Stimulated activated naive CD8-positive, alpha-beta T cell treated with anti-CD3 and anti-CD28 coated beads, Interleukin-15, amount 100 ng/mL, for 72 hours (primary cell): ENCODE data around the gene PLA2G12B.
"Not testable (repeated sequence)": the region's sequence is repeated elsewhere in the genome, so short reads cannot be mapped to it uniquely, and the experiment has no call there.

Source experiments
- ATAC-seq: fragments of 150-1000 bp; cut with Tn5 transposase; 2 replicates; pipeline ENCODE4 v1.10.0; 2021; ENCODE audit warnings: mild to moderate bottlenecking, moderate library complexity
- DNase-seq, 2 donors: peaks; one replicate each; pipeline ENCODE4 v3.0.0; 2021 to 2022
- H3K27ac Mint-ChIP-seq, 2 donors: one replicate each; pipeline ENCODE4 v1.8.0; 2022; ENCODE audit warnings: mild to moderate bottlenecking in 2 of 2, mixed read lengths in 2 of 2, moderate library complexity in 2 of 2
- H3K27me3 Mint-ChIP-seq: one replicate; pipeline ENCODE4 v1.8.0; 2022; ENCODE audit warnings: mixed read lengths
- H3K4me1 Mint-ChIP-seq: one replicate; pipeline ENCODE4 v1.8.0; 2022; ENCODE audit warnings: mild to moderate bottlenecking, mixed read lengths
- H3K4me3 Mint-ChIP-seq, 2 donors: one replicate each; pipeline ENCODE4 v1.8.0; 2022; ENCODE audit warnings: mild to moderate bottlenecking in 2 of 2, mixed read lengths in 2 of 2, moderate library complexity in 1 of 2
- H3K9me3 Mint-ChIP-seq, 2 donors: one replicate each; pipeline ENCODE4 v1.8.0; 2022; ENCODE audit warnings: mixed read lengths in 2 of 2

Gene PLA2G12B

DNA sequence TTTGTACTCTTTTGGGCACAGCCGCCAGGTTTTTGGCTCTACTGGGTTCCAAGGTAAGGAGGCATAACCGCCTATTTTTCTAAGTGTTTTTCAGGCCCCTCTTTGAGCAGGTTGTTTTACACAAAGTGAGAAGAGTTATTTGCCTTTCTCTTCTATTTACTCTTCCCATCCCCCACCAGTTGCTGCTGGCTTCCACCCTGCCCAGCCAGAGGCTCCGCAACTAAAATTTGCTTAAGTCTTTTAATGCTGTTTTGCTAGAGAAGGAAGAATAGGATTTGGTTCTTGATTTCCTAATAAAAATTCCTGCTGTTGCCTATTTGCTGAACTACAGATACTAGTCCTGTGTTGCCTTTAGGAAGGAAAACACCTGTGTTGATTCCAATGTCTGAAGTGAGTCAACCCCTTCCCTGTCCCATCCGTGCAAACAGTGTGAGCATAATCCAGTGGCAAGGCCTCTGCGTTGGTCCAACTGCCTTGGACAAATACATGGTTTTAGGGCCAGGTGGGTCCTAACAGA, 1.9 kb downstream of the PLA2G12B start:
- Mint-ChIP-seq H3K27me3 (peaks cover 17% of the 10 kb centered on the region), H3K27ac (no peak overlapping the region), H3K9me3 (no peaks in the 10 kb centered on the region), H3K4me3 (no peak overlapping the region), H3K4me1 (no peaks in the 10 kb centered on the region)
- DNase-seq: no peak
- ATAC-seq: no peak

DNA sequence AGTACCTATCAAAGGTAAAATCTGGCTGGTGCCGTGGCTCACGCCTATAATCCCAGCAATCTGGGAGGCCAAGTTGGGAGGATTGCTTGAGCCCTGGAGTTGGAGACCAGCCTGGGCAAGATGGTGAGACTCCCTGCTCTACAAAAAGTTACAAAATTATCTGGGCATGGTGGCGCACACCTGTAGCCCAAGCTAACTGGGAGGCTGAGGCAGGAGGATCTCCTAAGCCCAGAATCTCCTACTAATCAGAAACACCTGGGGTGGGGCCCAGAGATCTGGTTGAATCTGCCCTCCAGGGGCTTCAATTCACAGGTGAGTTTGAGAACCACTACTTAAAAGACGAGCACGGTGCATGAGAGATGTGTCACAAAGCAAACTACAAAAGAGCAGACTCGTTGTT, 2.4 kb downstream of the PLA2G12B start:
- Mint-ChIP-seq H3K27ac (no peak overlapping the region), H3K9me3 (no peaks in the 10 kb centered on the region), H3K27me3 (peaks cover 12% of the 10 kb centered on the region), H3K4me1 (no peaks in the 10 kb centered on the region), H3K4me3 (no peak overlapping the region)
- no peak for ATAC-seq
- DNase-seq: no peak

DNA sequence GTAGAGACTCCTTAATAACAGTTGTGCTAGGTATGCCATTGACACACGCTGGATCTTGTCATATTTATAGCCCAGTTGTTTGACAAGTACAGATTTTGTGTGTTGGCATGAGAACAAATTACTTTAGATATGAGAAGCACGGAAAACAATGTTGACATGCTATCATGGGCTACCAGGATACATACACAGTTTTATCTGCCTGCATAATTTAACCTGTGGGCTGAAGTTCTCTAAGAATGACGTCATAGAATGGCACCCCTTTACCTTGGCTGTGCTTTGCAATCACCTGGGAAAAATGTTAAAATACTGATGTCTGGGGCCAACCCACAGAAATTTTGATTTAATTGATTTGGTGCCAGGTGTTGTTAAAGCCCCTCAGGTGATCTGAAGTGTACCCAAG, 2.8 kb downstream of the PLA2G12B start:
- ATAC-seq (no peak), DNase-seq (no peak)
- no peak overlapping the region for H3K4me3 Mint-ChIP-seq
- H3K27ac Mint-ChIP-seq: peak overlapping the region in 1 of 2 donors; percentile 54
- no peaks in the 10 kb centered on the region for H3K4me1 Mint-ChIP-seq
- H3K9me3 Mint-ChIP-seq: no peaks in the 10 kb centered on the region
- H3K27me3 Mint-ChIP-seq: peaks cover 12% of the 10 kb centered on the region

DNA sequence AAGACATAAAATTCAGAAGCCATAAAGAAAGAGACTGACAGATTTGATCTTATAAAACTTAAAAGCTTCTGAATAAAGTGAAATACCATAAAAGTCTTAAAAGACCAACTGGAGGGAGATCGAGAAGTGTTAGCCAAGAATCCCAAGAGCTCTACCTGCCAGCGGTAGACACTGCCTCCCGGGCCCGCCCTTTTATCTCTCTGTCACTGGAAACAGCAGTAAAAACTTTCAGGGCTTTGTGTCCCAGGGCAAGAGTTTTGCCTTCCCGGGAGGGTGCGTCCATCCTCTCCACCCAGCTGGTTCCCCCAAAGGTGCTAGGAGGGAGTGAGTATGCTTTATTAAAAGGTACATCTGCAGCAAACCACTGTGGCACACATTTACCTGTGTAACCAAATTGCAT, 5.8 kb downstream of the PLA2G12B start:
- Mint-ChIP-seq H3K4me3 (no peak overlapping the region), H3K27me3 (peaks cover 20% of the 10 kb centered on the region), H3K4me1 (no peaks in the 10 kb centered on the region), H3K27ac (no peak overlapping the region), H3K9me3 (no peaks in the 10 kb centered on the region)
- DNase-seq: no peak
- no peak for ATAC-seq

DNA sequence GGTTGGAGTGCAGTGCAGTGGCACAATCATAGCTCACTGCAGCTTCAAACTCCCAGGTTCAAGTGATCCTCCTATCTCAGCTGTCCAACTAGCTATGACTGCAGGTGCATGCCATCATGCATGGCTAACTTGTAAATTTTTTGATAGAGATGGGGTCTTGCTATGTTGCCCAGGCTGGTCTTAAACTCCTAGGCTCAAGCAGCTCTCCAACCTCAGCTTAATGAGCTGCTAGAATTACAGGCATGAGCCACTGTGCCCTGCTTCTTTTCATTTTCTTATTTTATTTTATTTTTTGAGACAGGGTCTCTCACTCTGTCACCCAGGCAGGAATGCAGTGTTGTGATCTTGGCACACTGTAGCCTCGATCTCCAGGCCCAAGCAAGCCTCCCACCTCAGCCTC, 7.6 kb downstream of the PLA2G12B start:
- H3K4me1 Mint-ChIP-seq: peaks cover 6% of the 10 kb centered on the region
- DNase-seq: no peak
- no peaks in the 10 kb centered on the region for H3K9me3 Mint-ChIP-seq
- peaks cover 20% of the 10 kb centered on the region for H3K27me3 Mint-ChIP-seq
- H3K4me3 Mint-ChIP-seq: no peak overlapping the region
- H3K27ac Mint-ChIP-seq: no peak overlapping the region
- no peak for ATAC-seq

DNA sequence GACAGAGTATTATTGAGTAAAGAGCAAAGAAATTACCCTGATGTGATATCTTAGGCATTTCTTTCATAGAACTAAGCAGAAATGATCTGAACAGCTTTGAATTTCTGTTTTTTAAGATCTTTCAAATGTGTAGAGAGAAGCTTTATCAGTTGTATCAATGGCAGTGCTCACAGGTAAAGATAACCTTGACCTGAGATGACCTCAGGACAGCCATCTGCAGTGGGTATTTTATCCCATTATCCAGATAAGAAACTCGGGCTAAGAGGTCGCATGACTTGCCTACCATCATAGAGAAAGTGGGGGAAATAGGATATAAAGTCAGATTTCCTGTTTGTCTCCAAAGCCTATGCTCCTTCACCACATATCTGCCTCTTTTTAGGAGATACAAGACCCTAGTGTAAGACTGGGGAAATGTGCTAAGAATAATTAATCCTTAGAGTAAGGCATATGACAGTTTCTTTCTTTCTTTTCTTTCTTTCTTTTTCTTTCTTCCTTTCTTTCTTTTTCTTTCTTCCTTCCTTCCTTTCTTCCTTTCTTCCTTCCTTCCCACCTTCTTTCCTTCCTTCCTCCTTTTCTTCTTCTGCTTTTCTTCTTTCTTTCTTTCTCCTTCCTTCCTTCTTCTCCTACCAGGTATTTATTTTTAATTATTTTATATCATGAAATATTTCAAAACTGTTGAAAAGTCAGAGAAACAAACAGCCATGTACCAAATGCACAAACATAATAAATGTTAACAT, 10.9 kb downstream of the PLA2G12B start:
- DNase-seq (no peak), ATAC-seq (no peak)
- Mint-ChIP-seq H3K27ac (peak overlapping the region in 1 of 2 donors; percentile 71), H3K27me3 (peaks cover 20% of the 10 kb centered on the region), H3K9me3 (no peaks in the 10 kb centered on the region), H3K4me3 (no peak overlapping the region), H3K4me1 (peaks cover 13% of the 10 kb centered on the region)

DNA sequence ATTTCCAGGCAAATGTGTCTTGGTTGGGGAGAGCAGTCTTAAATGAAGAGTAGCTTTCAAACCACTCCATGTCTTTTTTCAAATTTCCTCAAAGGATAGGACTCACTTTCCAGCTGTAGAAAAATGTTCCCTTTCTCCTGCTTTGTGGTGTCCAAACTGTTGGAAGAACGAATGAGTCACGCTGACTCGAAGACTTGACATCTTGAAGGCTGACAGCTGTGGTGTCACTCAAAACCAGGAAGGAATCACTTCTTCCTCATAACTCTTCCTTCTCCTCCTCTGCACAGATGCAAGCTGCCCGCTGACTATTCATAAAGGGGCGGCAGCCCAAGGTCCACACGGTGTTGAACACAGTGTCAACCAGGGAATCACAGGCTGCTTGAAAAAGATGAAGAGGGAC, 19.2 kb downstream of the PLA2G12B start:
- Mint-ChIP-seq H3K27ac (no peak overlapping the region), H3K27me3 (peaks cover 16% of the 10 kb centered on the region), H3K9me3 (no peaks in the 10 kb centered on the region), H3K4me1 (no peaks in the 10 kb centered on the region), H3K4me3 (no peak overlapping the region)
- ATAC-seq (no peak), DNase-seq (no peak)

DNA sequence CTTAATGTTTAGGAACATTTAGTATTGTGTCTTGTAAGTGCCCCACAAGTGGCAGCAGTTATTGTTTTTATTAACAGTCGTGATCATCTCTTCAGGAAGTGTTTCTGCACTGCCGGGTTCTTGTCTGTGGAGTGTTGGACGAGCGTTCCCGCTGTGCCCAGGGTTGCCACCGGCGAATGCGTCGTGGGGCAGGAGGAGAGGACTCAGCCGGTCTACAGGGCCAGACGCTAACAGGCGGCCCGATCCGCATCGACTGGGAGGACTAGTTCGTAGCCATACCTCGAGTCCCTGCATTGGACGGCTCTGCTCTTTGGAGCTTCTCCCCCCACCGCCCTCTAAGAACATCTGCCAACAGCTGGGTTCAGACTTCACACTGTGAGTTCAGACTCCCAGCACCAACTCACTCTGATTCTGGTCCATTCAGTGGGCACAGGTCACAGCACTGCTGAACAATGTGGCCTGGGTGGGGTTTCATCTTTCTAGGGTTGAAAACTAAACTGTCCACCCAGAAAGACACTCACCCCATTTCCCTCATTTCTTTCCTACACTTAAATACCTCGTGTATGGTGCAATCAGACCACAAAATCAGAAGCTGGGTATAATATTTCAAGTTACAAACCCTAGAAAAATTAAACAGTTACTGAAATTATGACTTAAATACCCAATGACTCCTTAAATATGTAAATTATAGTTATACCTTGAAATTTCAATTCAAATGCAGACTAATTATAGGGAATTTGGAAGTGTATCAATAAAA, 22.2 kb downstream of the PLA2G12B start:
- no peak for ATAC-seq
- no peak overlapping the region for H3K27ac Mint-ChIP-seq
- H3K27me3 Mint-ChIP-seq: peaks cover 16% of the 10 kb centered on the region
- no peaks in the 10 kb centered on the region for H3K9me3 Mint-ChIP-seq
- no peak overlapping the region for H3K4me3 Mint-ChIP-seq
- H3K4me1 Mint-ChIP-seq: no peaks in the 10 kb centered on the region
- DNase-seq: no peak

DNA sequence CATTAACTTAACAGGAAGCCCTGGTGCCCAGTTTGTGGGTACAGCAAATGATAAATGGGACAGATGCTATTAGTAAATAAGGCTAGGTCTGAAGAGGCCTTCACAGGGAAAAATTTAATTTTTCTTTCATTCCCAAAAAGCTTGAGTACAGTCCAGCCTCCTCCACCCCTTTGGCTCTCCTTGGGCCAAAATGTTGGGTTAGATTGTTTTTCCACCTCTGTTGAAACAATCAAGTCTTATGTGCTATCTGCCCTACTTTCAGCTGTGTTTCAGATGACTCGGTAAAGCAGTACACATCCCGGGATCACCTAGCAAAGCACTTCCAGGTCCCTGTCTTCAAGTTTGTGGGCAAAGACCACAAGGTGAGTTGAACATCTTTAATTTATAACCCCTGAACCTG, 24.3 kb downstream of the PLA2G12B start:
- no peak for DNase-seq
- H3K27me3 Mint-ChIP-seq: peaks cover 6% of the 10 kb centered on the region
- H3K9me3 Mint-ChIP-seq: no peaks in the 10 kb centered on the region
- H3K4me3 Mint-ChIP-seq: no peak overlapping the region
- no peak for ATAC-seq
- H3K27ac Mint-ChIP-seq: no peak overlapping the region
- no peaks in the 10 kb centered on the region for H3K4me1 Mint-ChIP-seq

DNA sequence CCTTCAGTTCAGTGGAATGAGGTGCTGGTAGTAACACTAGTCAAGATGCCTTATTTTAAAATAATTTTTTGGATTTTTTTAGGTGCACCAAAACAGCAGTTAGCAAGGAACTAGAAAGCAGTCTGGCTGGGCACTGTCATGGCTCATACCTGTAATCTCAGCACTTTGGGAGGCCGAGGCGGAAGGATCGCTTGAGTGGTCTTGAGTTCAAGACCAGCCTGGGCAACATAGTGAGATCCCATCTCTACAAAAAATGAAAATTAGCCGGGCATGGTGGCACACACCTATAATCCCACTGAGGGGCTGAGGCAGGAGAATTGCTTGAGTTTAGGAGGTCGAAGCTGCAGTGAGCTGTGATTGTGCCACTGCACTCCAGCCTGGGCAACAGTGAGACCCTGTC, 25.8 kb downstream of the PLA2G12B start:
- no peaks in the 10 kb centered on the region for H3K4me1 Mint-ChIP-seq
- H3K27ac Mint-ChIP-seq: no peak overlapping the region
- H3K9me3 Mint-ChIP-seq: no peaks in the 10 kb centered on the region
- H3K27me3 Mint-ChIP-seq: peaks cover 5% of the 10 kb centered on the region
- ATAC-seq (no peak), DNase-seq (no peak)
- no peak overlapping the region for H3K4me3 Mint-ChIP-seq

DNA sequence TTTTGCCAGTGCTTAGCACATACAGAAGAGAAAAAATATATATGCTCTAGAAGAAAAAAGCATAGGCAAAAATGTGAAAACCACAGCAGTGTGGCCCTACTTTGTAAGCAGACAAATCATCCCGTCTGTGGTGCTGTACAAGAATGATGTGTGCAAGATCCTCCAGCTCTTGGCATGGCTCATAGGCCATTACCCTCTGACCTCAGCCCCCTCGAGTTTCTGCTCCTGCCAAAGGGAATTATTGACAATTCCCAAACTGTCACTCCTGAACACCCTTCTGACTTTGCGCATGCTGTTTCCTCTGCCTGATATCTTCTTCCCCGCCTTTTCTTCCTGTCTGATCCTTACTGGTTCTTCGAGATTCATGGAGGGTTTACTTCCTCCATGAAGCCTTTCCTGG, 27.1 kb downstream of the PLA2G12B start:
- DNase-seq (no peak), ATAC-seq (no peak)
- Mint-ChIP-seq H3K27ac (no peak overlapping the region), H3K9me3 (peaks cover 1 to 2% of the 10 kb centered on the region in 2 donors), H3K27me3 (peaks cover 6% of the 10 kb centered on the region), H3K4me1 (no peaks in the 10 kb centered on the region), H3K4me3 (no peak overlapping the region)

DNA sequence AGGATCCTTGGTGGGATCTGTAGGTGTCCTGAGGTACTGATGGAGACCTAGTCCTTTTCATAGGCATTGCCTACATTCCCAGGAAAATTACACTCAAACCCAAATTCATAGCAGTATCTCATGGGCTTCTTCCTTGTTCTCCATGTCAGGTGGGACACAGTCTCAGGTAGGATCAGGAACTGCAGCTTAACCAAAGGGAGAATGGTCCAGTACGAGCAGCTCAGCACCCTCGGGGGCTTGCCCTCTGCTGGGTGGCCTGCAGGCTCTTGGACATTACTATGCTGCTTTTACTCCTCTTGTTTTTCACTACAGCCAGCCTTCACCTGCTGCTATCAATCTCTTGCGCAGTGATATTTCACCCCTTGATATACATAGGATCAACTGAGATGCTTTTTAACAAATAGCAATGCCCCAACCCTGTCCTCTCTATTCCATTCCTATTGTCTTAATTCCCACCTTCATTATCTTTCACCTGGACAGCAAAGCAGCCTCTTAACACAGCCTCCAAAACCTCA, 28.6 kb downstream of the PLA2G12B start:
- H3K27ac Mint-ChIP-seq: no peak overlapping the region
- no peak for ATAC-seq

DNA sequence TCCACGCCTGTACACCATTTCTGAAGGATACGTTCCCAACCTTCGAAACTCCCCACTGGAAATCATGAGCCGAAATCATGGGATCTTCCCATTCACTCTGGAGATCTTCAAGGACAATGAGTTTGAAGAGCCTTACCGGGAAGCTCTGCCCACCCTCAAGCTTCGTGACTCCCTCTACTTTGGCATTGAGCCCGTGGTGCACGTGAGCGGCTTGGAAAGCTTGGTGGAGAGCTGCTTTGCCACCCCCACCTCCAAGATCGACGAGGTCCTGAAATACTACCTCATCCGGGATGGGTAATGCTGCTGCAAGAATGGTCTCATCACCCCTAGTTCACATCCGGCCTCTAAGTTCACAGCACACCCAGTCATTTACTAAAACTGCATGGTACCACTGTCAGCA, 30.3 kb downstream of the PLA2G12B start:
- ATAC-seq (no peak), DNase-seq (no peak)
- H3K9me3 Mint-ChIP-seq: peaks cover 14 to 24% of the 10 kb centered on the region in 2 donors
- peaks cover 23% of the 10 kb centered on the region for H3K27me3 Mint-ChIP-seq
- no peaks in the 10 kb centered on the region for H3K4me1 Mint-ChIP-seq
- no peak overlapping the region for H3K27ac Mint-ChIP-seq
- no peak overlapping the region for H3K4me3 Mint-ChIP-seq

More for the DNA sequence above, 28.6 kb downstream of the PLA2G12B start:
- Mint-ChIP-seq H3K27me3 (peaks cover 10% of the 10 kb centered on the region), H3K9me3 (peaks cover 10 to 12% of the 10 kb centered on the region in 2 donors), H3K4me3 (no peak overlapping the region), H3K4me1 (no peaks in the 10 kb centered on the region)
- no peak for DNase-seq

DNA sequence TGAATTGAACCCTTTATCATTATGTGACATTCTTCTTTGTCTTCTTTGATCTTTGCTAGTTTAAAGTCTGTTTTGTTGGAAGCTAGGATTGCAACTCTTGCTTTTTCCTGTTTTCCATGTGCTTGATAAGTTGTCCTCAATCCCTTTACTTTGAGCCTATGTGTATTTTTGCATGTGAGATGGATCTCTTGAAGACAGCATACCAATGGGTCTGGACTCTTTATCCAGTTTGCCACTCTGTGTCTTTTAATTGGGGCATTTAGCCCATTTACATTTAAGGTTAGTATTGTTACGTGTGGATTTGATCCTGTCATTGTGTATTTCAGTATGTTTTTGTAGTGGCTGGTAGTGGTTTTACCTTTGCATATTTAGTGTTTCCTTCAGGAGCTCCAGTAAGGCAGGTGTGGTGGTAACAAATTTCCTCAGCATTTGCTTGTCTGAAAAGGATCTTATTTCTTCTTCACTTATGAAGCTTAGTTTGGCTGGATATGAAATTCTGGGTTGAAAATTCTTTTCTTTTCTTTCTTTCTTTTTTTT, 33.4 kb downstream of the PLA2G12B start:
- peaks cover 32% of the 10 kb centered on the region for H3K27me3 Mint-ChIP-seq
- ATAC-seq: not testable (repeated sequence)

DNA sequence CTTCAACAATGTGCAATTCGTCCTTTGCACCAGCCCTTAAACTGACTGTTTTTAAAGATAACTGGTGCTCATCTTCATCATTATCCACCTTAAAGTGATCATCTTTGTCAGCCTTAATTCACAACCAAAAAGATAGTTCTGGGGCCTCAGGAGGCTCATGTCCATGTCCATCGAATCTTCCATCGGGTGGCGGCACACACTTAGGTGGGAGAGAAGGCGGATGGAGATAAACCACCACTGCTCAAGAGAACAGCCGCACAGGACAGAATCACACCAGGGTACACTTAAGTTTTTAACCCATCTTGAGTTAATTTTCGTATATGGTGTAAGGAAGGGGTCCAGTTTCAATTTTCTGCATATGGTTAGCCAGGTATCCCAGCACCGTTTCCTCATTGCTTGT, 36.3 kb downstream of the PLA2G12B start:
- Mint-ChIP-seq H3K4me3 (no peak overlapping the region), H3K27me3 (peaks cover 32% of the 10 kb centered on the region), H3K4me1 (no peaks in the 10 kb centered on the region), H3K27ac (no peak overlapping the region), H3K9me3 (peaks cover 14 to 31% of the 10 kb centered on the region in 2 donors)
- ATAC-seq (no peak), DNase-seq (no peak)

More for the DNA sequence above, 33.4 kb downstream of the PLA2G12B start:
- H3K9me3 Mint-ChIP-seq: peaks cover 14 to 31% of the 10 kb centered on the region in 2 donors
- not testable (repeated sequence) for H3K27ac Mint-ChIP-seq, H3K4me1 Mint-ChIP-seq, DNase-seq, H3K4me3 Mint-ChIP-seq
